Stimulated activated CD4-positive, alpha-beta T cell treated with anti-CD3 and anti-CD28 coated beads, Interleukin-2, amount 100 ng/mL, for 24 hours (primary cell): ENCODE results near the gene AGBL2.
"Not testable (repeated sequence)": the region's sequence is repeated elsewhere in the genome, so short reads cannot be mapped to it uniquely, and the experiment has no call there.

Experiments
- DNase-seq, 2 donors: peaks; one replicate each; pipeline ENCODE4 v3.0.0-alpha.2; 2020

AGBL2 gene

GRCh38 chr11:47715082-47715669 is at the start of gene AGBL2:
TSS of gene AGBL2 (minus strand) at chr11:47715369. CDS start at chr11:47714650, 719 bp downstream.
- DNase-seq = peak; percentile 83 to 87

GRCh38 chr11:47759291-47759690 is 44.1 kb upstream of the AGBL2 start:
- DNase-seq = not testable (repeated sequence)

- no peak for DNase-seq
Observed at GRCh38 chr11:47756208-47756607, 41.0 kb upstream of the AGBL2 start.

- no peak for DNase-seq
Observed at GRCh38 chr11:47750725-47751124, 35.6 kb upstream of the AGBL2 start.

- not testable (repeated sequence) for DNase-seq
Observed at GRCh38 chr11:47742494-47742893, 27.3 kb upstream of the AGBL2 start.

GRCh38 chr11:47737817-47738216 is 22.6 kb upstream of the AGBL2 start:
- not testable (repeated sequence) for DNase-seq

GRCh38 chr11:47732271-47732670 is 17.1 kb upstream of the AGBL2 start:
- no peak for DNase-seq

GRCh38 chr11:47731475-47731874 is 16.3 kb upstream of the AGBL2 start:
- no peak for DNase-seq

GRCh38 chr11:47726878-47727514 is 11.8 kb upstream of the AGBL2 start:
- DNase-seq = no peak

- no peak for DNase-seq
Observed at GRCh38 chr11:47726118-47726442, 10.9 kb upstream of the AGBL2 start.

GRCh38 chr11:47725442-47726117 is 10.4 kb upstream of the AGBL2 start:
- no peak for DNase-seq

GRCh38 chr11:47724041-47724729 is 9.0 kb upstream of the AGBL2 start:
- no peak for DNase-seq

- no peak for DNase-seq
Observed at GRCh38 chr11:47723041-47723440, 7.9 kb upstream of the AGBL2 start.

GRCh38 chr11:47720651-47721050 is 5.5 kb upstream of the AGBL2 start:
- DNase-seq = no peak

- no peak for DNase-seq
Observed at GRCh38 chr11:47716692-47717091, 1.5 kb upstream of the AGBL2 start.

- peak; percentile 19 to 28 for DNase-seq
Observed at GRCh38 chr11:47714554-47715081, 551 bp downstream of the AGBL2 start.

- DNase-seq = no peak
Observed at GRCh38 chr11:47711816-47712215, 3.4 kb downstream of the AGBL2 start.

GRCh38 chr11:47711225-47711624 is 3.9 kb downstream of the AGBL2 start:
- DNase-seq = no peak

GRCh38 chr11:47707275-47707786 is 7.8 kb downstream of the AGBL2 start:
- DNase-seq = not testable (repeated sequence)

GRCh38 chr11:47705721-47706120 is 9.4 kb downstream of the AGBL2 start:
- no peak for DNase-seq

- DNase-seq = no peak
Observed at GRCh38 chr11:47691979-47692378, 23.2 kb downstream of the AGBL2 start.

GRCh38 chr11:47689480-47689879 is 25.7 kb downstream of the AGBL2 start:
- DNase-seq = no peak

GRCh38 chr11:47688991-47689390 is 26.2 kb downstream of the AGBL2 start:
- DNase-seq = no peak
